NT2/D1 (cell line): Measurements from ENCODE around the gene LRSAM1.

Source experiments
- DNase-seq: peaks from one replicate; pipeline ENCODE4 v3.0.0-alpha.2; 2011; ENCODE audit warnings: low read depth, low spot score
- H3K27me3 ChIP-seq: 2 replicates; pipeline ENCODE4 v1.6.0; 2011; ENCODE audit warnings: mild to moderate bottlenecking; ENCODE audit not compliant: insufficient read length, insufficient read depth
- H3K36me3 ChIP-seq: 2 replicates; pipeline ENCODE4 v1.6.1; 2011; ENCODE audit warnings: mild to moderate bottlenecking, low read length, mixed read lengths; ENCODE audit not compliant: insufficient read depth, insufficient read length
- H3K4me1 ChIP-seq: 2 replicates; pipeline ENCODE4 v1.5.1; 2011; ENCODE audit not compliant: insufficient read depth, insufficient read length
- H3K4me3 ChIP-seq: 2 replicates; pipeline ENCODE4 v1.5.1; 2011; ENCODE audit warnings: low read depth; ENCODE audit not compliant: insufficient read length
- H3K9ac ChIP-seq: 2 replicates; pipeline ENCODE4 v1.6.0; 2011; ENCODE audit warnings: low read depth; ENCODE audit not compliant: insufficient read length
- H3K9me3 ChIP-seq: 2 replicates; pipeline ENCODE4 v1.5.1; 2011; ENCODE audit warnings: mild to moderate bottlenecking, low read length; ENCODE audit not compliant: insufficient read depth
- SUZ12 ChIP-seq: IDR thresholded peaks from 2 replicates; pipeline ENCODE4 v1.6.1; 2011; ENCODE audit not compliant: insufficient read length, insufficient read depth; ENCODE audit errors: extremely low read depth
- YY1 ChIP-seq: IDR thresholded peaks from 2 replicates; pipeline ENCODE4 v1.6.1; 2011; ENCODE audit not compliant: insufficient read length, insufficient read depth
- ZNF274 ChIP-seq: IDR thresholded peaks from 2 replicates; pipeline ENCODE4 v1.6.1; 2011; ENCODE audit warnings: mild to moderate bottlenecking, low read depth, low read length

Gene LRSAM1

DNA sequence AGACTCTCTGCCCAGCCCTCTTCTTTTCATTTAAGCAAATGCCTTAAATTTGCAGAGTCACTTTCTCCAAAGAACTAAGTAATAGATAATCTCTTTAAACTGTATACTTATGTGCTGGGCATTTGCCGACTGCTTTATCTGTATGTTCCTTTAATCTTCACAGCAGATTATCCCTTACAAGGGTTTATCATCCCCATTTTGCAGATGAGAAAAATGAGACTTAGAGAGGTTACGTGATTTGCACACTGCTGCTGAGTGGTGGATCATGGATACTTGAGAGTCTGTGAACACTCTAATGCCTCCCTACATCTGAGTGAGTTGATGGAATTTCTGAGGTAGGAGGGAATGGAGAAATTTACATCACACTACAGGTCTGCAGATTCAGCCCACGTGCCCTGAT lies 23.0 kb upstream of the LRSAM1 start:
- no peak for DNase-seq
- H3K36me3 ChIP-seq: peaks cover 42% of the 10 kb centered on the region
- H3K4me1 ChIP-seq: no peaks in the 10 kb centered on the region

GRCh38 chr9:127430415-127430814 lies 20.9 kb upstream of the LRSAM1 start:
- DNase-seq: no peak
- H3K4me3 ChIP-seq: no peak overlapping the region
- no peaks in the 10 kb centered on the region for H3K27me3 ChIP-seq
- no peaks in the 10 kb centered on the region for H3K4me1 ChIP-seq
- no peaks in the 10 kb centered on the region for H3K9me3 ChIP-seq
- no peak overlapping the region for H3K9ac ChIP-seq
- peaks cover 62% of the 10 kb centered on the region for H3K36me3 ChIP-seq
- TF ChIP-seq YY1 (no peak), ZNF274 (no peak)

More for the DNA sequence above, 23.0 kb upstream of the LRSAM1 start:
- H3K9me3 ChIP-seq: no peaks in the 10 kb centered on the region
- H3K9ac ChIP-seq: no peak overlapping the region
- no peak for TF ChIP-seq ZNF274
- TF ChIP-seq SUZ12: no peak
- no peak for TF ChIP-seq YY1
- H3K27me3 ChIP-seq: no peaks in the 10 kb centered on the region
- no peak overlapping the region for H3K4me3 ChIP-seq

DNA sequence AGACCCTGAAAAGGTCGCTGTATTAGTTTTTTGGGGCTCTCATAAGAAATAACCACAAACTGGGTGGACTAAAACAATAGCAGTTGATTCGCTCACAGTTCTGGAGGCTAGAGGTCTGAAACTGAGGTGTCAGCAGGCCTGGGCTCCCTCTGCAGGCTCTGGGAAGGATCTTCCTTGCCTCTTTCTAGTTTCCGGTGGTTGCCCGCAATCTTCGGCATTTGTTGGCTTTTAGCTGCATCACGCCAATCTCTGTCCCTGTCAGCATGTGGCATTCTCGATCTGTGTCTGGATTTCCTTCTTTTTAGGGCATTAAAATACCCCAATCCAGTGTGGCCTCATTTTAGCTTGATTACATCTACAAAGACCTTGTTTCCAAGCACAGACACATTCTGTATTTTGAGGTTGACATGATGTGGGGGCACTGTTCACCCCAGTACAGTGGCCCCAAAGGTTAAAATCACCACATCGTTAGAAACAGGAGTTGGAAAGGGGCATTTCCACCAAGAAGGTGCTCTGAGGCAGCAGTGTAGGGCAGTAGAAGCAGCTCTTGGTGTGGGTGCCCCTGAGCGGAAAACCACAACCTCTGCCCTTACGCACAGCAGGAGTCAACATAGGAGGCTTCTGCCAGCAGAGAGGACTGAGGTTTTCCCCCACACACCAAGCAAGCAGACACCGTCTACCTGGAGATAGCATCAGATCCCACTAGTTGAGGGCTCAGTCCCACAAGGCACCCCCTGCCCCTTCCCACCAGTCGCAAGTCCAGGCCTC lies 13.6 kb upstream of the LRSAM1 start:
- TF ChIP-seq SUZ12: no peak
- TF ChIP-seq YY1: no peak
- TF ChIP-seq ZNF274: no peak
- H3K4me1 ChIP-seq: no peaks in the 10 kb centered on the region
- DNase-seq: no peak
- no peaks in the 10 kb centered on the region for H3K27me3 ChIP-seq
- no peak overlapping the region for H3K9ac ChIP-seq
- H3K9me3 ChIP-seq: no peaks in the 10 kb centered on the region; the same call in 1 of the 2 replicates
- no peak overlapping the region for H3K4me3 ChIP-seq
- peaks cover 87% of the 10 kb centered on the region for H3K36me3 ChIP-seq

DNA sequence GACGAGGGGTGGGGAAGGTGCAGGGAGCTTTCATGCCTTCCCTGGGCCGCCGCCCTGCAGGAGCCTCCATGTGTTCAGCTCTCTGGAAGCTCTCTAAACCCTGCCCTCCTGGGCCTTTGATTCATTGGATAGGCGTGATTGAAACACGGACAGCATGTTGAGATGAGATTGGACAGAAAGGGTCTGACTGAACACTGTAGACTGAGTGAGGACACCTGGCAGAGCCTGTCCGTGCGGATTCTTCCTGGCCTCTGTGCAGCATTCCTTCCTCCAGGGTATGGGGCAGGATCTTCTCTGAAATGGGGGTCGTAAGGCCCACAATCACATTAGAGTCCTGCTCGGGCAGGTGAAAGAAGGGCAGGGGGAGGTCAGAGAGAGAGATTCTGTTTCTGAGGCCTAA lies 12.9 kb upstream of the LRSAM1 start:
- Histone ChIP-seq H3K9me3 (no peaks in the 10 kb centered on the region; the same call in 1 of the 2 replicates), H3K4me3 (no peak overlapping the region), H3K9ac (no peak overlapping the region), H3K4me1 (no peaks in the 10 kb centered on the region), H3K27me3 (no peaks in the 10 kb centered on the region), H3K36me3 (peaks cover 87% of the 10 kb centered on the region)
- no peak for TF ChIP-seq ZNF274
- TF ChIP-seq SUZ12: no peak
- no peak for TF ChIP-seq YY1
- no peak for DNase-seq

GRCh38 chr9:127444283-127444920 lies 6.9 kb upstream of the LRSAM1 start:
- Histone ChIP-seq H3K4me3 (no peak overlapping the region), H3K9ac (no peak overlapping the region), H3K36me3 (peaks cover 87% of the 10 kb centered on the region), H3K27me3 (no peaks in the 10 kb centered on the region), H3K9me3 (peaks cover 21% of the 10 kb centered on the region), H3K4me1 (peaks cover 4% of the 10 kb centered on the region)
- no peak for DNase-seq
- TF ChIP-seq ZNF274: peak; percentile 93
- no peak for TF ChIP-seq YY1

GRCh38 chr9:127444921-127445850 lies 6.1 kb upstream of the LRSAM1 start:
- TF ChIP-seq YY1 (no peak), ZNF274 (peak; percentile 59; the same call in 1 of the 2 replicates), SUZ12 (no peak)
- H3K9ac ChIP-seq: no peak overlapping the region
- peaks cover 21% of the 10 kb centered on the region for H3K9me3 ChIP-seq
- no peak for DNase-seq
- H3K4me3 ChIP-seq: no peak overlapping the region
- H3K27me3 ChIP-seq: no peaks in the 10 kb centered on the region
- peaks cover 90% of the 10 kb centered on the region for H3K36me3 ChIP-seq
- H3K4me1 ChIP-seq: peaks cover 4% of the 10 kb centered on the region
